ENCODE results near the gene CCSER2. TPM values are rescaled to one million over a fixed set of nuclear protein-coding genes. Genes with fewer than 3 reads are reported as not detected.

Gene CCSER2
- total RNA-seq, 4 donors from 2014 or later: 43.9 to 71.9 (median 51.4) TPM

DNA sequence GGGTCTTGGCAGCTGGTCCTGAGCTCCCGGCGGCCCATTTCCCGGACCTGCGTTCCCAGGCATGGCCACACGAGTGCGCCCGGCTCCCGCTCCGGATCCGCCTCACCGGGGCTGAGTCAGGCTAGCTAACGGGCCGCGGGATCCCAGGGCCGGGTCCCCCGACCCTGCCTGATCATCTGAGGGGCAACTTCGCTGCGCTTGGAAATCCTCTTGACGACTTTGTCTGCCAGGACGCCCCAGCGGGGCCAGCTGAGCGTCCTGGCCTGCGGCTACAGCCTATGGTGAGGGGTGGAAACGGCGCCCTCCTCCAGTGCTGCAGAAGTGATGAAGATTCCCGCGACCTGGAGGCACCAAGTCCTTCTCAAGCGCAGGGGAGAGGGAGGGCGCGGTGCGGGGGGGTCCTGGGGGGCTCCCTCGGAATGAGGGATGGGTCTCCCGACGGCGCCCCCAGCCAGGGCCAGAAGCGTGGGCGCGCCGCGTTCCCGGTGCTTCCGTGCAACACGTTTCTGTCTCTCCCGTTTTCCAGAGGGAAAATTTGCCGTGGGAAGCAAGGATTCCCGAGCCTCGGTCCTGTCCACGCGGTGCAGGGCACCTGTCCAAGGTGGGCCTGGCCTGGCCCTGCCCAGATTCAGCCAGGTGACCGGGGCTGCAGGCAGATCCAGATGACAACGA is 212.4 kb downstream of the CCSER2 start:
- WGBS, 2 donors: 3 to 7% methylated on average over 35 to 38 of the region's 51 CpGs
- TF ChIP-seq, protein P1, sequence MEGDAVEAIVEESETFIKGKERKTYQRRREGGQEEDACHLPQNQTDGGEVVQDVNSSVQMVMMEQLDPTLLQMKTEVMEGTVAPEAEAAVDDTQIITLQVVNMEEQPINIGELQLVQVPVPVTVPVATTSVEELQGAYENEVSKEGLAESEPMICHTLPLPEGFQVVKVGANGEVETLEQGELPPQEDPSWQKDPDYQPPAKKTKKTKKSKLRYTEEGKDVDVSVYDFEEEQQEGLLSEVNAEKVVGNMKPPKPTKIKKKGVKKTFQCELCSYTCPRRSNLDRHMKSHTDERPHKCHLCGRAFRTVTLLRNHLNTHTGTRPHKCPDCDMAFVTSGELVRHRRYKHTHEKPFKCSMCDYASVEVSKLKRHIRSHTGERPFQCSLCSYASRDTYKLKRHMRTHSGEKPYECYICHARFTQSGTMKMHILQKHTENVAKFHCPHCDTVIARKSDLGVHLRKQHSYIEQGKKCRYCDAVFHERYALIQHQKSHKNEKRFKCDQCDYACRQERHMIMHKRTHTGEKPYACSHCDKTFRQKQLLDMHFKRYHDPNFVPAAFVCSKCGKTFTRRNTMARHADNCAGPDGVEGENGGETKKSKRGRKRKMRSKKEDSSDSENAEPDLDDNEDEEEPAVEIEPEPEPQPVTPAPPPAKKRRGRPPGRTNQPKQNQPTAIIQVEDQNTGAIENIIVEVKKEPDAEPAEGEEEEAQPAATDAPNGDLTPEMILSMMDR (IDR thresholded peaks at IDR 0.05): peak; percentile 70 to 86 (median 81)
- no peak for TF ChIP-seq POLR2A (IDR thresholded peaks at IDR 0.05)
- Histone ChIP-seq H3K27me3 (peaks cover 0 to 16% of the 10 kb centered on the region in 2 donors), H3K36me3 (no peaks in the 10 kb centered on the region), H3K27ac (no peak overlapping the region), H3K4me1 (peaks cover 0 to 16% (median 3%) of the 10 kb centered on the region in 4 donors), H3K9me3 (no peaks in the 10 kb centered on the region), H3K4me3 (peak overlapping the region; percentile 13 to 48 (median 22))
- DNase-seq (ENCODE audit: low spot score in 2 of 2): peak; percentile 23 to 25

DNA sequence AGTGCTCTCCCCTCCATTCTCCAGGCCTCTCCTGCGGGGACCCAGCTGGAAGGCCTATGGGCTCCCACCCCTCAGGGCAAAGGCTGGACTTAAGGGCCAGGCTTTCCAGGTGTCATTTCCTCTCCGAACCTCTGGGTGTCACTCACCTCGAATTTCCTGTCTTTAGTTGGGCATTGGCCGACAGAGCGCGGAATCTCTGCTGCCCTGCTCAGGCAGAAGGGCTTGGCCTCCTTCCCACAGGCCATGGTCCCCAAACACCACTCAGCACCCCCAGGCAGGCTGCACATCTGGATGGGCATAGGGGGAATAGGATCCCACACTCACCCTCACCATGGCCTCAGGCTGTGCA is 212.9 kb downstream of the CCSER2 start:
- H3K4me3 ChIP-seq: no peak overlapping the region
- peaks cover 0 to 16% of the 10 kb centered on the region in 2 donors for H3K27me3 ChIP-seq
- no peak for DNase-seq (ENCODE audit: low spot score in 2 of 2)
- H3K36me3 ChIP-seq: no peaks in the 10 kb centered on the region
- no peaks in the 10 kb centered on the region for H3K9me3 ChIP-seq
- H3K27ac ChIP-seq: no peak overlapping the region
- peaks cover 0 to 16% (median 3%) of the 10 kb centered on the region in 4 donors for H3K4me1 ChIP-seq
- TF ChIP-seq, protein P1 (IDR thresholded peaks at IDR 0.05): no peak
- TF ChIP-seq POLR2A (IDR thresholded peaks at IDR 0.05) (no peak), EP300 (IDR thresholded peaks at IDR 0.05) (no peak)
- 76 to 79% methylated on average over 5 of the region's 6 CpGs for WGBS, 2 donors

DNA sequence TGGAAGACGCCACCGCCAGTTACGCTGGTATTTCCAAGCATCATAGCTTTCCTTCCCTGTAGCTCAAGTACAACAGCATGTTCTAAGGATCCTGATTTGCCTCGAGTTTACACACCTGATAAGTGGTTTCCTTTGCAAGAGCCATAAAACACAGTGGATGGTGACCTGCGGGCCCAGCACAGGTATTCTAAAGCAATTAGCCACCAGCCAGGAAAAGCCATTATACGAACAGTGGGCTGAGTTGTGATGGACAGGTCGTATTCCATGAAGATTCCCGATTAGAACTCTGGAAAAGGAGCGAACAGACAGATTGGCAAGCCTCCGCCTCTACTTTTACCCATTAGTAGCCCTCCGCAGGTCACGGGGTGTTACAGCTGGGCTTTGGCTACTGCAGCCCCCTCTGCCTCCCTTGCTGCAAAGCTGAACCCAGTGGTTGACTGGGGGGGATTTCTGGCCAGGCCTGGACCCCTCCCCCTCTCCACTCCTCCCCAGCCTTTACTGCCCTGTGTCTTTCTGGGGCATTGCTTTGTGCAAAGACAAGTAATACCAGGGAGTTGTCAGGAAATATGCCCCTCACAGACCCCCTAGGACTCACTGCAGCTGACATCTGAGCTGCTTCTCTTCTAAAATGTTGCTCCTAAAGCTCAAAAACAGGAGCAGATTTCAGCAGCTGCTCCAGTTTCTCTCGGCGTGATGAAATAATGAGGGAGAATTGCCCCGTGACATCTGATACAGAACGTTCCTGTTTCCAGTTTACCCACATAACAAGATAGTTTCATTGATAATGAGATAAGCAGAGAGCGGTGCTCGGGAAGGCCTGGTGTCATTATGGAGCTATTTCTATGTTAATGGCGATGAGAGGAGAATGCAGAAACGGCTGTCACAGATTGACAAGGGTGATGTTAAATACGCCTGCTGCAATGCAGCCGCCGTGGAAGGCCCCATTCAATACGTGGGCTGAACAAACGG is 214.4 kb downstream of the CCSER2 start:
- TF ChIP-seq POLR2A (IDR thresholded peaks at IDR 0.05) (no peak), EP300 (IDR thresholded peaks at IDR 0.05) (no peak)
- TF ChIP-seq, protein P1 (IDR thresholded peaks at IDR 0.05): no peak
- Histone ChIP-seq H3K4me1 (peaks cover 0 to 12% (median 0%) of the 10 kb centered on the region in 4 donors), H3K9me3 (no peaks in the 10 kb centered on the region), H3K27me3 (peaks cover 0 to 16% of the 10 kb centered on the region in 2 donors), H3K36me3 (no peaks in the 10 kb centered on the region), H3K4me3 (no peak overlapping the region), H3K27ac (no peak overlapping the region)
- 62 to 66% methylated on average over 25 of the region's 25 CpGs for WGBS, 2 donors
- no peak for DNase-seq (ENCODE audit: low spot score in 2 of 2)

DNA sequence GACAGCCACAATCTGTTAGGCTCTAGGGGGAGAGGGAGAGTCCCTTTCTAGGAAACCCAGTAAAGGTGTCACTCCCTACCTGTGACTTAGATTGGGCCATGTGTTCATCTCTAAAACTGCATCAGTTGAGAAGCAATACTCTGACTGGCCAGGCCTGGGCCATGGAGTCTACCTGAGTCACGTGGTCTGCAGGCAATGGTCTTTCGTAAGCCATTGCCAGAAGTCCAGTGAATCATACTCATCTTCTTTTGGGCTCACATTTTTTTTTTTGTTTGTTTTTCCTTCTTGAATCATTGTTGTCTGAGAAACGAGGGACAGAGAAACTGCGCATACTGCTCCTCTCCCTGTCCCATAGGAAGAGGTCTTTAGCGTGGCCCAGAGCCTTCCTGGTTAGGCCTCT is 215.6 kb downstream of the CCSER2 start:
- WGBS, 2 donors: 83 to 87% methylated on average over 5 of the region's 5 CpGs
- no peak for DNase-seq (ENCODE audit: low spot score in 2 of 2)
- no peaks in the 10 kb centered on the region for H3K36me3 ChIP-seq
- H3K4me3 ChIP-seq: no peak overlapping the region
- TF ChIP-seq, protein P1 (IDR thresholded peaks at IDR 0.05): no peak
- TF ChIP-seq POLR2A (IDR thresholded peaks at IDR 0.05): no peak
- no peak for TF ChIP-seq EP300 (IDR thresholded peaks at IDR 0.05)
- H3K27me3 ChIP-seq: peaks cover 0 to 19% of the 10 kb centered on the region in 2 donors
- H3K9me3 ChIP-seq: no peaks in the 10 kb centered on the region
- H3K4me1 ChIP-seq: peaks cover 0 to 12% (median 0%) of the 10 kb centered on the region in 4 donors
- H3K27ac ChIP-seq: no peak overlapping the region

DNA sequence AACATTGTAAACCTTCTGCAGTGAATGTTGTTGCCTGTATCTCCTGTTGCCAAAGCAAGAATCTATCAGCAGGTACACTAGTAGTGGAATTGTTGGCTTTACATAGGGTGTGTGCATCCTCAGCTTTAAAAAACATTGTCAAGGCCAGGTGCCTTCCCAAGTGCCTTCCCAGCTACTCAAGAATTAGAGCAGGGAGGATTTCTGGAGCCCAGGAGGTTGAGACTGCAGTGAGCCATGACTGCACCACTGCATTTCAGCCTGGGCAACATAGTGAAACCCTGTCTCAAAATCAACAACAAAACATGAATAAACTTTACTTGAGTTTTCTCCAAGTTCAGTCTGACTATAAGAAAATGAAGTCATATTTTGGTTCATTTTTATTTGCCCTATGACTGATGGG is 217.3 kb downstream of the CCSER2 start:
- Histone ChIP-seq H3K27ac (no peak overlapping the region), H3K9me3 (no peaks in the 10 kb centered on the region), H3K4me1 (peaks cover 0 to 5% (median 0%) of the 10 kb centered on the region in 4 donors), H3K36me3 (no peaks in the 10 kb centered on the region), H3K27me3 (peaks cover 0 to 15% of the 10 kb centered on the region in 2 donors), H3K4me3 (no peak overlapping the region)
- no peak for DNase-seq (ENCODE audit: low spot score in 2 of 2)
- TF ChIP-seq POLR2A (IDR thresholded peaks at IDR 0.05): no peak
- TF ChIP-seq, protein P1 (IDR thresholded peaks at IDR 0.05): no peak
- TF ChIP-seq EP300 (IDR thresholded peaks at IDR 0.05): no peak

Data from tibial nerve (tissue), 4 donors.